ENCODE data around the gene NME1. TPM values are rescaled to one million over a fixed set of nuclear protein-coding genes. Genes with fewer than 3 reads are reported as not detected.
"Not testable (repeated sequence)": the region's sequence is repeated elsewhere in the genome, so short reads cannot be mapped to it uniquely, and the experiment has no call there.

Gene NME1
- total and polyA plus RNA-seq, 7 donors, result 12.5 to 153 (median 37.7) TPM

- Histone ChIP-seq H3K36me3 (peaks cover 0 to 54% (median 11%) of the 10 kb centered on the region in 4 donors), H3K9me3 (no peaks in the 10 kb centered on the region), H3K4me1 (peaks cover 0 to 11% (median 9%) of the 10 kb centered on the region in 4 donors), H3K27me3 (no peaks in the 10 kb centered on the region), H3K4me3 (no peak overlapping the region), H3K27ac (no peak overlapping the region)
- 56 to 90% methylated on average over 2 of the region's 2 CpGs for WGBS, 2 donors
- intact Hi-C loops (cut with DNase I), result no loop called here
- TF ChIP-seq POLR2A (IDR thresholded peaks at IDR 0.05), result no peak
- TF ChIP-seq CTCF (IDR thresholded peaks at IDR 0.05), result no peak
- TF ChIP-seq POLR2AphosphoS5 (IDR thresholded peaks at IDR 0.05), result no peak
- no peak for DNase-seq
These were observed 17.4 kb downstream of the NME1 start for GRCh38 chr17:51170736-51171135.

GRCh38 chr17:51172030-51172429 is 18.7 kb downstream of the NME1 start:
- H3K9me3 ChIP-seq; intact Hi-C loops (cut with DNase I); DNase-seq; H3K27me3 ChIP-seq; H3K4me3 ChIP-seq; H3K27ac ChIP-seq; H3K4me1 ChIP-seq: not testable (repeated sequence)
- 86 to 94% methylated on average over 9 of the region's 9 CpGs for WGBS, 2 donors
- peaks cover 0 to 54% (median 11%) of the 10 kb centered on the region in 4 donors for H3K36me3 ChIP-seq

- Histone ChIP-seq H3K36me3 (peaks cover 4 to 53% (median 7%) of the 10 kb centered on the region in 4 donors), H3K27ac (no peak overlapping the region), H3K4me3 (no peak overlapping the region), H3K9me3 (no peaks in the 10 kb centered on the region), H3K4me1 (peaks cover 0 to 9% (median 0%) of the 10 kb centered on the region in 4 donors), H3K27me3 (no peaks in the 10 kb centered on the region)
- TF ChIP-seq POLR2A (IDR thresholded peaks at IDR 0.05) (no peak), CTCF (IDR thresholded peaks at IDR 0.05) (no peak)
- WGBS, 2 donors, result 86 to 91% methylated on average over 5 of the region's 5 CpGs
- intact Hi-C loops (cut with DNase I), result no loop called here
- DNase-seq, result no peak
These were observed 27.1 kb downstream of the NME1 start for GRCh38 chr17:51180486-51180885.

- WGBS, 2 donors, result 72 to 80% methylated on average over 1 of the region's 1 CpG
- no peak overlapping the region for H3K27ac ChIP-seq
- no peak for DNase-seq
- peaks cover 0 to 9% (median 3%) of the 10 kb centered on the region in 4 donors for H3K4me1 ChIP-seq
- no peak overlapping the region for H3K4me3 ChIP-seq
- H3K36me3 ChIP-seq, result peaks cover 4 to 53% (median 10%) of the 10 kb centered on the region in 4 donors
- no peaks in the 10 kb centered on the region for H3K9me3 ChIP-seq
- H3K27me3 ChIP-seq, result no peaks in the 10 kb centered on the region
- TF ChIP-seq CTCF (IDR thresholded peaks at IDR 0.05), result no peak
- TF ChIP-seq POLR2A (IDR thresholded peaks at IDR 0.05), result no peak
- TF ChIP-seq POLR2AphosphoS5 (IDR thresholded peaks at IDR 0.05), result no peak
- TF ChIP-seq EP300 (IDR thresholded peaks at IDR 0.05), result no peak
- intact Hi-C loops (cut with DNase I), result no loop called here
These were observed 30.8 kb downstream of the NME1 start for GRCh38 chr17:51184124-51184523.

GRCh38 chr17:51185763-51186332 is 32.5 kb downstream of the NME1 start:
- intact Hi-C loops (cut with DNase I), result no loop called here
- H3K9me3 ChIP-seq, result no peaks in the 10 kb centered on the region
- no peak overlapping the region for H3K27ac ChIP-seq
- 94 to 95% methylated on average over 8 of the region's 8 CpGs for WGBS, 2 donors
- H3K27me3 ChIP-seq, result no peaks in the 10 kb centered on the region
- TF ChIP-seq CTCF (IDR thresholded peaks at IDR 0.05) (no peak), POLR2A (IDR thresholded peaks at IDR 0.05) (no peak), EP300 (IDR thresholded peaks at IDR 0.05) (no peak), POLR2AphosphoS5 (IDR thresholded peaks at IDR 0.05) (no peak)
- H3K4me3 ChIP-seq, result no peak overlapping the region
- peaks cover 0 to 9% (median 3%) of the 10 kb centered on the region in 4 donors for H3K4me1 ChIP-seq
- H3K36me3 ChIP-seq, result peaks cover 6 to 57% (median 13%) of the 10 kb centered on the region in 4 donors
- no peak for DNase-seq

Measured in sigmoid colon (tissue), 7 donors.